ENCODE data around the gene SYT1. TPM values are rescaled to one million over a fixed set of nuclear protein-coding genes. Genes with fewer than 3 reads are reported as not detected.

Gene SYT1
- total and polyA plus RNA-seq, 2 of the 4 experiments (the other 2 are of a cell fraction) = 2.8 to 3.0 TPM

GRCh38 chr12:79322905-79323304 lies 458.3 kb downstream of the SYT1 start:
- H3K9me3 ChIP-seq (ENCODE audit: control insufficient read depth, insufficient read depth, low read length) = no peaks in the 10 kb centered on the region
- no peaks in the 10 kb centered on the region for H3K36me3 ChIP-seq (ENCODE audit: control insufficient read depth, insufficient read depth, low read length)
- H2BK20ac ChIP-seq (ENCODE audit: low read depth, low read length) = no peak overlapping the region
- no peaks in the 10 kb centered on the region for H3K4me1 ChIP-seq (ENCODE audit: control insufficient read depth, insufficient read depth, low read length)
- no peak overlapping the region for H4K91ac ChIP-seq (ENCODE audit: insufficient read depth, low read depth, low read length)
- no peak overlapping the region for H2AK9ac ChIP-seq (replicated peaks; ENCODE audit: low read depth, low read length, poor library complexity)
- ATAC-seq (ENCODE audit: low read depth) (no peak), DNase-seq (no peak)
- no peak overlapping the region for H4K8ac ChIP-seq (ENCODE audit: low read depth in 2 of 2, low read length in 2 of 2)
- intact Hi-C loops (cut with micrococcal nuclease) = no loop called here
- no peak overlapping the region for H3K23ac ChIP-seq (ENCODE audit: low read depth, low read length)
- H3K18ac ChIP-seq (ENCODE audit: low read depth, low read length) = no peak overlapping the region
- TF ChIP-seq FOS (IDR thresholded peaks at IDR 0.05; ENCODE audit: low read depth, low read length) = no peak
- no peak for TF ChIP-seq ELK1 (IDR thresholded peaks at IDR 0.05; ENCODE audit: borderline replicate concordance, low read depth, low read length)
- H3K56ac ChIP-seq (ENCODE audit: extremely low read depth, insufficient read depth, low read length) = no peak overlapping the region
- in situ Hi-C loops (cut with MboI; ENCODE audit: low sequenced_read_pairs) = no loop called here
- POLR2A ChIA-PET (ENCODE audit: unreplicated experiment) = no interaction called here
- no peaks in the 10 kb centered on the region for H3K27me3 ChIP-seq (ENCODE audit: control insufficient read depth, insufficient read depth, low read length)
- no CpG with 5 or more reads among the region's 1 CpG for WGBS, 2 experiments (ENCODE audit: extremely low coverage in 2 of 2, insufficient read length in 1 of 2)
- H3K4me2 ChIP-seq (ENCODE audit: low read depth, low read length) = no peak overlapping the region
- no peaks in the 10 kb centered on the region for H4K20me1 ChIP-seq (ENCODE audit: insufficient read depth, low read length)
- no peak overlapping the region for H3K14ac ChIP-seq (replicated peaks; ENCODE audit: low read depth, low read length)
- H3K27ac ChIP-seq (ENCODE audit: insufficient read depth, low read length) = no peak overlapping the region
- CTCF ChIA-PET = no interaction called here
- H3K4me3 ChIP-seq (ENCODE audit: insufficient read depth, low read depth, low read length) = no peak overlapping the region
- H2AK5ac ChIP-seq (ENCODE audit: low read depth, low read length) = no peak overlapping the region
- dilution Hi-C loops (cut with HindIII; ENCODE audit: low sequenced_read_pairs, unreplicated experiment) = no loop called here
- BruUV-seq (replicated peaks) = no TSS peak
- H2BK120ac ChIP-seq (ENCODE audit: low read depth, low read length) = no peak overlapping the region
- no peaks in the 10 kb centered on the region for H3K79me1 ChIP-seq (ENCODE audit: low read depth in 1 of 2, low read length in 2 of 2)
- no peak overlapping the region for H3K4ac ChIP-seq (ENCODE audit: low read depth, low read length)
- no peak overlapping the region for H3K9ac ChIP-seq (ENCODE audit: low read depth, low read length)
- no peak overlapping the region for H2BK15ac ChIP-seq (ENCODE audit: low read depth, low read length)
- no peak overlapping the region for H4K5ac ChIP-seq (ENCODE audit: low read depth, low read length)
- no peak overlapping the region for H2BK5ac ChIP-seq (ENCODE audit: low read depth, low read length, poor library complexity, severe bottlenecking)
- H2AFZ ChIP-seq (replicated peaks; ENCODE audit: low read length, poor library complexity) = no peak overlapping the region
- no peaks in the 10 kb centered on the region for H3K9me1 ChIP-seq (ENCODE audit: insufficient read depth, low read length)
